H1 (cell line): ENCODE data around the gene PEX12.

ENCODE experiments used
- EZH2 ChIP-seq: fragments of 200-600 bp; sonication (generic); IDR thresholded peaks from 2 replicates; pipeline ENCODE4 v1.7.1; 2012; ENCODE audit warnings: low read depth, mild to moderate bottlenecking, moderate library complexity, low read length, inconsistent platforms; ENCODE audit not compliant: severe bottlenecking
- MAFK ChIP-seq: IDR thresholded peaks from 2 replicates; pipeline ENCODE4 v1.6.1; 2012; ENCODE audit warnings: low read depth, mild to moderate bottlenecking, improper control_type of control experiment, low read length
- POLR2A ChIP-seq, 2 experiments: IDR thresholded peaks; 1 replicate in 1 of 2; 2 replicates in 1 of 2; pipeline ENCODE4 v1.6.1; 2011; ENCODE audit warnings: low read depth in 2 of 2, low read length in 2 of 2, mild to moderate bottlenecking in 2 of 2; ENCODE audit errors: control extremely low read depth in 1 of 2
- YY1 ChIP-seq: IDR thresholded peaks from 2 replicates; pipeline ENCODE4 v1.6.1; 2011; ENCODE audit warnings: low read depth, mild to moderate bottlenecking, low read length
- TF ChIP-seq, protein P1 (sequence below), 3 experiments: IDR thresholded peaks; 1 replicate in 2 of 3; 2 replicates in 1 of 3; pipeline versions ENCODE4 v1.5.1 to v1.6.1; 2011; ENCODE audit warnings: low read length in 3 of 3, mild to moderate bottlenecking in 3 of 3, inconsistent platforms in 2 of 3, low read depth in 1 of 3, moderate library complexity in 1 of 3; ENCODE audit not compliant: insufficient read depth in 1 of 3; ENCODE audit errors: control extremely low read depth in 1 of 3

- TF ChIP-seq, protein P1, sequence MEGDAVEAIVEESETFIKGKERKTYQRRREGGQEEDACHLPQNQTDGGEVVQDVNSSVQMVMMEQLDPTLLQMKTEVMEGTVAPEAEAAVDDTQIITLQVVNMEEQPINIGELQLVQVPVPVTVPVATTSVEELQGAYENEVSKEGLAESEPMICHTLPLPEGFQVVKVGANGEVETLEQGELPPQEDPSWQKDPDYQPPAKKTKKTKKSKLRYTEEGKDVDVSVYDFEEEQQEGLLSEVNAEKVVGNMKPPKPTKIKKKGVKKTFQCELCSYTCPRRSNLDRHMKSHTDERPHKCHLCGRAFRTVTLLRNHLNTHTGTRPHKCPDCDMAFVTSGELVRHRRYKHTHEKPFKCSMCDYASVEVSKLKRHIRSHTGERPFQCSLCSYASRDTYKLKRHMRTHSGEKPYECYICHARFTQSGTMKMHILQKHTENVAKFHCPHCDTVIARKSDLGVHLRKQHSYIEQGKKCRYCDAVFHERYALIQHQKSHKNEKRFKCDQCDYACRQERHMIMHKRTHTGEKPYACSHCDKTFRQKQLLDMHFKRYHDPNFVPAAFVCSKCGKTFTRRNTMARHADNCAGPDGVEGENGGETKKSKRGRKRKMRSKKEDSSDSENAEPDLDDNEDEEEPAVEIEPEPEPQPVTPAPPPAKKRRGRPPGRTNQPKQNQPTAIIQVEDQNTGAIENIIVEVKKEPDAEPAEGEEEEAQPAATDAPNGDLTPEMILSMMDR (IDR thresholded peaks at IDR 0.05; ENCODE audit: control extremely low read depth in 1 of 3, insufficient read depth in 1 of 3, low read depth in 1 of 3, low read length in 3 of 3): no peak
- TF ChIP-seq YY1: no peak
- no peak for TF ChIP-seq MAFK
- no peak for TF ChIP-seq EZH2
- no peak for TF ChIP-seq POLR2A (IDR thresholded peaks at IDR 0.05; ENCODE audit: control extremely low read depth in 1 of 2, low read depth in 2 of 2, low read length in 2 of 2)
Observed at GRCh38 chr17:35577830-35578196, 558 bp downstream of the PEX12 start.
